Measurements from ENCODE around the gene SDK1.
"Not testable (repeated sequence)": the region's sequence is repeated elsewhere in the genome, so short reads cannot be mapped to it uniquely, and the experiment has no call there.

The SDK1 gene

GRCh38 chr7:3753868-3754267 lies 452.8 kb downstream of the SDK1 start:
- no peak for DNase-seq

GRCh38 chr7:3754493-3755341 lies 453.7 kb downstream of the SDK1 start:
- DNase-seq: no peak

GRCh38 chr7:3755778-3756453 lies 454.9 kb downstream of the SDK1 start:
- DNase-seq: not testable (repeated sequence)

GRCh38 chr7:3757059-3757458 lies 456.0 kb downstream of the SDK1 start:
- DNase-seq: no peak

GRCh38 chr7:3760651-3761050 lies 459.6 kb downstream of the SDK1 start:
- peak; percentile 19 for DNase-seq

GRCh38 chr7:3762146-3762831 lies 461.2 kb downstream of the SDK1 start:
- DNase-seq: no peak

GRCh38 chr7:3767917-3768777 lies 467.1 kb downstream of the SDK1 start:
- DNase-seq: no peak

GRCh38 chr7:3771906-3772305 lies 470.9 kb downstream of the SDK1 start:
- no peak for DNase-seq

- no peak for DNase-seq
These were observed 477.3 kb downstream of the SDK1 start for GRCh38 chr7:3778345-3778744.

- DNase-seq: no peak
These were observed 479.0 kb downstream of the SDK1 start for GRCh38 chr7:3780016-3780415.

GRCh38 chr7:3780525-3780924 lies 479.5 kb downstream of the SDK1 start:
- DNase-seq: no peak

- no peak for DNase-seq
These were observed 480.6 kb downstream of the SDK1 start for GRCh38 chr7:3781607-3782006.

GRCh38 chr7:3787717-3788264 lies 486.7 kb downstream of the SDK1 start:
- DNase-seq: no peak

GRCh38 chr7:3790803-3791202 lies 489.8 kb downstream of the SDK1 start:
- no peak for DNase-seq

- no peak for DNase-seq
These were observed 490.3 kb downstream of the SDK1 start for GRCh38 chr7:3791327-3791726.

- no peak for DNase-seq
These were observed 494.1 kb downstream of the SDK1 start for GRCh38 chr7:3795141-3795540.

- DNase-seq: no peak
These were observed 494.7 kb downstream of the SDK1 start for GRCh38 chr7:3795781-3796180.

- peak; percentile 57 for DNase-seq
These were observed 504.1 kb downstream of the SDK1 start for GRCh38 chr7:3805151-3805550.

- no peak for DNase-seq
These were observed 505.5 kb downstream of the SDK1 start for GRCh38 chr7:3806516-3806915.

- no peak for DNase-seq
These were observed 506.8 kb downstream of the SDK1 start for GRCh38 chr7:3807824-3808223.

GRCh38 chr7:3821488-3821887 lies 520.4 kb downstream of the SDK1 start:
- DNase-seq: no peak

- DNase-seq: no peak
These were observed 524.4 kb downstream of the SDK1 start for GRCh38 chr7:3825491-3825890.

GRCh38 chr7:3832199-3832598 lies 531.1 kb downstream of the SDK1 start:
- DNase-seq: no peak

Data from HCEC 1CT (cell line).